Adrenal gland (tissue), 12 donors: Measurements from ENCODE around the gene HCRTR1. TPM values are rescaled to one million over a fixed set of nuclear protein-coding genes. Genes with fewer than 3 reads are reported as not detected.
"Not testable (repeated sequence)": the region's sequence is repeated elsewhere in the genome, so short reads cannot be mapped to it uniquely, and the experiment has no call there.

Source experiments
- DNase-seq, 7 donors: peaks; one replicate each; pipeline ENCODE4 v3.0.0-alpha.2; 2019 to 2020
- H3K27ac ChIP-seq, 5 donors: fragments of 200-600 bp; sonication (generic) in 4 of 5; 1 replicate in 3 of 5; 2 replicates in 2 of 5; pipeline versions ENCODE4 v1.5.1 to v1.8.0; 2016 to 2020; ENCODE audit warnings: mild to moderate bottlenecking in 1 of 5
- H3K27me3 ChIP-seq: fragments of 200-600 bp; 2 replicates; pipeline ENCODE4 v1.8.0; 2021
- H3K36me3 ChIP-seq, 2 donors: fragments of 200-600 bp; replicated peaks in 1 of 2; 1 replicate in 1 of 2; 2 replicates in 1 of 2; pipeline versions ENCODE4 v1.5.1 to v1.8.0; 2018 to 2022
- H3K4me1 ChIP-seq, 2 donors: fragments of 200-600 bp; replicated peaks in 1 of 2; 1 replicate in 1 of 2; 2 replicates in 1 of 2; pipeline versions ENCODE4 v1.5.1 to v1.8.0; 2018 to 2021
- H3K4me3 ChIP-seq, 4 donors: fragments of 200-600 bp; sonication (generic) in 3 of 4; one replicate each; pipeline ENCODE4 v1.5.1; 2016 to 2018
- H3K9me3 ChIP-seq, 3 donors: fragments of 200-600 bp; sonication (generic) in 1 of 3; replicated peaks in 1 of 3; 1 replicate in 2 of 3; 2 replicates in 1 of 3; pipeline versions ENCODE4 v1.5.1 to v1.8.0; 2016 to 2021
- POLR2A ChIP-seq, 2 donors: fragments of 450-650 bp; IDR thresholded peaks; one replicate each; pipeline ENCODE4 v1.6.1; 2017; ENCODE audit warnings: antibody characterized with exemption in 2 of 2, mild to moderate bottlenecking in 2 of 2, moderate library complexity in 1 of 2
- WGBS, 4 donors: extraction: QIAGEN DNeasy Blood & Tissue Kit in 2 of 4; methylation state at CpG; one replicate each; pipeline versions ENCODE4 v1.1.5 to v1.1.7; 2013 to 2017; 5-methylcytosine and 5-hydroxymethylcytosine counted together
- intact Hi-C, 2 donors: fragments of 100-400 bp; cut with DNase I; formaldehyde crosslinking; loops; one replicate each; pipeline versions ENCODE4 v1.14.1 to v1.15.0; 2022 to 2023
- polyA plus RNA-seq, 3 donors: library from polyadenylated mRNA; stranded (reverse); fragments of 200-250 nt in 2 of 3; fragments of 350-450 nt in 1 of 3; fragmentation: Illumina TruSeq in 1 of 3; extraction: RNeasy Lipid Tissue Mini Kit (QIAGEN cat#74804) in 1 of 3; gene quantifications; one replicate each; pipeline ENCODE4 v1.2.3, GENCODE V29; 2013 to 2014
- total RNA-seq, 9 donors: library from RNA; depleted of rRNA in 4 of 9; stranded (reverse); fragments of >200 nt in 4 of 9; fragments of 120-200 nt in 1 of 9; fragmentation: NEBNext Ultra II Directional in 1 of 9; extraction: Animal tissue kit (Norgen Biotek cat#: 25700) in 1 of 9; gene quantifications; one replicate each; pipeline versions ENCODE4 v1.1.0 to v1.2.4, GENCODE V29; 2013 to 2023
- TF ChIP-seq, protein P1 (sequence below), 6 experiments: fragments of 450-650 bp in 4 of 6; fragments of 200-600 bp in 2 of 6; sonication (generic) in 1 of 6; IDR thresholded peaks; 1 replicate in 5 of 6; 2 replicates in 1 of 6; pipeline versions ENCODE4 v1.5.1 to v1.8.0; 2016 to 2021; ENCODE audit warnings: antibody characterized with exemption in 6 of 6, mild to moderate bottlenecking in 2 of 6, moderate library complexity in 1 of 6
- donor health status: healthy with polysubstance abuse.
- donor health status: Bipolar disorder and iron deficiency.
- donor health status: DM: yes; HTN: yes; CAD: no.
- donor health status: DM: no; HTN: no; CAD: no.
- donor health status: DM: no; HTN: no; CAD: no.
- donor health status: DM: yes; HTN: yes; CAD: no.

The HCRTR1 gene
- total and polyA plus RNA-seq, 12 donors, result 0.11 to 3.5 (median 0.98) TPM; not detected in 5

DNA sequence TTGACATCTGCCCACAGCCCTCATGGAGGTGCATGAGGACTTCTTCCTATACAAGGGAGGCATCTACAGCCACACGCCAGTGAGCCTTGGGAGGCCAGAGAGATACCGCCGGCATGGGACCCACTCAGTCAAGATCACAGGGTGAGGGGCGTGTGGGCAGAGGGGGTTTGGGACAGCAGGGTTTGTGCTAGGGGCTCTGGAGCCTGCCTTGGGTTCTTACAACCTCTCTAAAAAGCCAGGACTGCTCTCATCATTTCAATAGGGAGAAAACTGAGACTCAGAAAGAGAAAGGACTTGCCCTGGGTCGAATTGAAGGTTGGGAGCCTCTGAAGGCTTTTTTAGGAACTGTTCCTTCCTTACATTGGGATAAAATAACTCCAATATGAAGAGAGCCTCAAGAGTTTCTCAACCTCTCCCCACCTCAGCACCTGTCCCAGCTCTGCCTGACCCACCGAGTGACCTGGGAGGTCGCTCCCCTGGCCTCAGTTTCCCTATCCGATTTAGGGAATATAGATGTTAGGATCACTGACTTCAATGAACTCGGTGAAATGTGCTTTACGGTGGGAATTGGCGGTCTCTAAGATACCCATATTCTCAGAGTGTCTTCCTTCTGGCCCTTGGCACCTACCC lies 31.6 kb upstream of the HCRTR1 start:
- intact Hi-C loops, result no loop called here
- H3K27ac ChIP-seq, result peak overlapping the region in 2 of 5 donors; percentile 17 to 83
- no peaks in the 10 kb centered on the region for H3K9me3 ChIP-seq
- TF ChIP-seq, protein P1, sequence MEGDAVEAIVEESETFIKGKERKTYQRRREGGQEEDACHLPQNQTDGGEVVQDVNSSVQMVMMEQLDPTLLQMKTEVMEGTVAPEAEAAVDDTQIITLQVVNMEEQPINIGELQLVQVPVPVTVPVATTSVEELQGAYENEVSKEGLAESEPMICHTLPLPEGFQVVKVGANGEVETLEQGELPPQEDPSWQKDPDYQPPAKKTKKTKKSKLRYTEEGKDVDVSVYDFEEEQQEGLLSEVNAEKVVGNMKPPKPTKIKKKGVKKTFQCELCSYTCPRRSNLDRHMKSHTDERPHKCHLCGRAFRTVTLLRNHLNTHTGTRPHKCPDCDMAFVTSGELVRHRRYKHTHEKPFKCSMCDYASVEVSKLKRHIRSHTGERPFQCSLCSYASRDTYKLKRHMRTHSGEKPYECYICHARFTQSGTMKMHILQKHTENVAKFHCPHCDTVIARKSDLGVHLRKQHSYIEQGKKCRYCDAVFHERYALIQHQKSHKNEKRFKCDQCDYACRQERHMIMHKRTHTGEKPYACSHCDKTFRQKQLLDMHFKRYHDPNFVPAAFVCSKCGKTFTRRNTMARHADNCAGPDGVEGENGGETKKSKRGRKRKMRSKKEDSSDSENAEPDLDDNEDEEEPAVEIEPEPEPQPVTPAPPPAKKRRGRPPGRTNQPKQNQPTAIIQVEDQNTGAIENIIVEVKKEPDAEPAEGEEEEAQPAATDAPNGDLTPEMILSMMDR (IDR thresholded peaks at IDR 0.05), result no peak
- TF ChIP-seq POLR2A (IDR thresholded peaks at IDR 0.05), result no peak
- peaks cover 27 to 52% of the 10 kb centered on the region in 2 donors for H3K4me1 ChIP-seq
- no peaks in the 10 kb centered on the region for H3K27me3 ChIP-seq
- 80 to 88% (median 86%) methylated on average over 7 to 11 of the region's 11 CpGs for WGBS, 4 donors
- no peak for DNase-seq
- H3K36me3 ChIP-seq, result no peaks in the 10 kb centered on the region
- H3K4me3 ChIP-seq, result no peak overlapping the region

DNA sequence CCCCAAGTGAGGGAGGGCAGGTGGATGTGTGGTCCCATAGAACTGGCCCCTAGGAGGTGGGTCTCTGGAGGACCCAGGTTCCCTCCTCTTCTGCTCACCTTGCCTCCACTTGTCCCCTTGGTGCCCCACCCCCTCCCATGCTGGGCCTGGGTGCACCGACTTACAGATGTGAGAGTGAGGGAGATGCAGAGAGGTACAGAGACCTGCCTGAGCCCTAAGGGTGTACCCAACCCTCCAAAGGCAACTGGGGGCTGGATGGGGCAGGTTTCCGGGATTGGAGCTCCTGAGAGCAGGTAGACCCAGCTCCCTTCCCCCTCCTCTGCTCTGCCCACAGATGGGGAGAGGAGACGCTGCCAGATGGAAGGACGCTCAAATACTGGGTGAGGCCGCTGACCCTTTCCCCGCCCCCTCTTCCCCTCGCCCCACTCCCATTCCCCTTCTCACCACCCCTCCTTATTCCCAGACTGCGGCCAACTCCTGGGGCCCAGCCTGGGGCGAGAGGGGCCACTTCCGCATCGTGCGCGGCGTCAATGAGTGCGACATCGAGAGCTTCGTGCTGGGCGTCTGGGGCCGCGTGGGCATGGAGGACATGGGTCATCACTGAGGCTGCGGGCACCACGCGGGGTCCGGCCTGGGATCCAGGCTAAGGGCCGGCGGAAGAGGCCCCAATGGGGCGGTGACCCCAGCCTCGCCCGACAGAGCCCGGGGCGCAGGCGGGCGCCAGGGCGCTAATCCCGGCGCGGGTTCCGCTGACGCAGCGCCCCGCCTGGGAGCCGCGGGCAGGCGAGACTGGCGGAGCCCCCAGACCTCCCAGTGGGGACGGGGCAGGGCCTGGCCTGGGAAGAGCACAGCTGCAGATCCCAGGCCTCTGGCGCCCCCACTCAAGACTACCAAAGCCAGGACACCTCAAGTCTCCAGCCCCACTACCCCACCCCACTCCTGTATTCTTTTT lies 30.8 kb upstream of the HCRTR1 start:
- TF ChIP-seq, protein P1 (IDR thresholded peaks at IDR 0.05), result no peak
- TF ChIP-seq POLR2A (IDR thresholded peaks at IDR 0.05), result no peak
- Histone ChIP-seq H3K4me3 (no peak overlapping the region), H3K27me3 (no peaks in the 10 kb centered on the region), H3K36me3 (no peaks in the 10 kb centered on the region), H3K9me3 (no peaks in the 10 kb centered on the region), H3K27ac (peak overlapping the region in 3 of 5 donors; percentile 17 to 83 (median 78)), H3K4me1 (peaks cover 27 to 52% of the 10 kb centered on the region in 2 donors)
- whole genome bisulfite sequencing, 4 donors, result 77 to 88% (median 81%) methylated on average over 13 to 47 of the region's 47 CpGs
- intact Hi-C loops, result no loop called here
- DNase-seq, result peak in 1 of 7 donors; percentile 51

DNA sequence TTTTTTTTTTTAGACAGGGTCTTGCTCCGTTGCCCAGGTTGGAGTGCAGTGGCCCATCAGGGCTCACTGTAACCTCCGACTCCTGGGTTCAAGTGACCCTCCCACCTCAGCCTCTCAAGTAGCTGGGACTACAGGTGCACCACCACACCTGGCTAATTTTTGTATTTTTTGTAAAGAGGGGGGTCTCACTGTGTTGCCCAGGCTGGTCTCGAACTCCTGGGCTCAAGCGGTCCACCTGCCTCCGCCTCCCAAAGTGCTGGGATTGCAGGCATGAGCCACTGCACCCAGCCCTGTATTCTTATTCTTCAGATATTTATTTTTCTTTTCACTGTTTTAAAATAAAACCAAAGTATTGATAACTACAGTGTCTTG lies 30.2 kb upstream of the HCRTR1 start:
- 87 to 94% (median 90%) methylated on average over 5 of the region's 5 CpGs for WGBS, 4 donors
- DNase-seq, H3K36me3 ChIP-seq, H3K4me3 ChIP-seq, intact Hi-C loops, H3K9me3 ChIP-seq, H3K27me3 ChIP-seq: not testable (repeated sequence)
- Histone ChIP-seq H3K4me1 (peaks cover 27 to 52% of the 10 kb centered on the region in 2 donors), H3K27ac (peak overlapping the region in 3 of 5 donors; percentile 73 to 81 (median 78))

DNA sequence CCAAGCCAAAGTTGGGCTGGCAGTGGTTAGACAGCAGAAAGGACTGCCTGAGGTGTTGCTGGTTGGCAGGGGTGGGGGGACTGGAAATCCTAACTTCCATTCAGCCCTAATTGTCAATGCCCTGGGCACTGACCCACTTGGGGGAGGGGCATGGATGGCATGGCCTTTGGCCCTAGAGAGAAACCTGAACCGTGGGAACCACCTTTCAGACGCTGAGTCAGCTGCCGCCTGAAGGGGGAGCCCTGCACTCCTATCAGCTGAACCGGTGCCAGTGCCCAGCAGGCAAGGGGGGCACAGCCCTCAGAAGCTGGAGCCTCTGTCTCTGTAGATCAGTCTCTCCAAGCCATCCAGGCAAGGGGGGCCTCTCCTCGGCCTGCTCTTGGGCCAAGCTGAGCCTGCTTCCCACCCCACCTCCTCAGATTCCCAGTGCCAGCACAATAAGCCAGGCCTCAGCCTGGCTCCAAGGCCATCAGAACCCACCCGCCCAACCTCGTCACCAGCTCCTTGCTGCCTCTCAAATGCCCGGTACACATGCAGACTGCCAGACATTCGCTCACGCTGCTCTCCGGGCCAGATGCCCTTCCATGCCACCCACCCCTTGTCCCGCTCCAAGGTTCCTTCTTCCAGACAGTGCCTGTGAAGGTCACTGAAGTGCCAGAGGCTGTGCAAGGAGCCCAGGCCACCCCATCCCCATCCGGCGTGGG lies 29.6 kb upstream of the HCRTR1 start:
- intact Hi-C loops, result no loop called here
- peak overlapping the region in 4 of 5 donors; percentile 69 to 81 (median 76) for H3K27ac ChIP-seq
- DNase-seq, result peak; percentile 71 to 90 (median 83)
- H3K27me3 ChIP-seq, result no peaks in the 10 kb centered on the region
- H3K4me1 ChIP-seq, result peaks cover 27 to 49% of the 10 kb centered on the region in 2 donors
- TF ChIP-seq, protein P1 (IDR thresholded peaks at IDR 0.05), result peak; percentile 36 to 63 (median 54)
- peak in 1 of 2 donors; percentile 61 for TF ChIP-seq POLR2A (IDR thresholded peaks at IDR 0.05)
- H3K9me3 ChIP-seq, result no peaks in the 10 kb centered on the region
- H3K4me3 ChIP-seq, result peak overlapping the region in 1 of 4 donors; percentile 48
- 26 to 47% (median 36%) methylated on average over 6 to 14 of the region's 14 CpGs for WGBS, 4 donors
- H3K36me3 ChIP-seq, result no peaks in the 10 kb centered on the region
